Activated CD8-positive, alpha-beta memory T cell treated with anti-CD3 and anti-CD28 coated beads, Interleukin-2, amount 50 U/mL, for 1 hour (primary cell): ENCODE results near the gene RPS29.

ENCODE experiments used
- DNase-seq: peaks from one replicate; pipeline ENCODE4 v3.0.0-alpha.2; 2020; ENCODE audit errors: extremely low read depth

Gene RPS29

DNA sequence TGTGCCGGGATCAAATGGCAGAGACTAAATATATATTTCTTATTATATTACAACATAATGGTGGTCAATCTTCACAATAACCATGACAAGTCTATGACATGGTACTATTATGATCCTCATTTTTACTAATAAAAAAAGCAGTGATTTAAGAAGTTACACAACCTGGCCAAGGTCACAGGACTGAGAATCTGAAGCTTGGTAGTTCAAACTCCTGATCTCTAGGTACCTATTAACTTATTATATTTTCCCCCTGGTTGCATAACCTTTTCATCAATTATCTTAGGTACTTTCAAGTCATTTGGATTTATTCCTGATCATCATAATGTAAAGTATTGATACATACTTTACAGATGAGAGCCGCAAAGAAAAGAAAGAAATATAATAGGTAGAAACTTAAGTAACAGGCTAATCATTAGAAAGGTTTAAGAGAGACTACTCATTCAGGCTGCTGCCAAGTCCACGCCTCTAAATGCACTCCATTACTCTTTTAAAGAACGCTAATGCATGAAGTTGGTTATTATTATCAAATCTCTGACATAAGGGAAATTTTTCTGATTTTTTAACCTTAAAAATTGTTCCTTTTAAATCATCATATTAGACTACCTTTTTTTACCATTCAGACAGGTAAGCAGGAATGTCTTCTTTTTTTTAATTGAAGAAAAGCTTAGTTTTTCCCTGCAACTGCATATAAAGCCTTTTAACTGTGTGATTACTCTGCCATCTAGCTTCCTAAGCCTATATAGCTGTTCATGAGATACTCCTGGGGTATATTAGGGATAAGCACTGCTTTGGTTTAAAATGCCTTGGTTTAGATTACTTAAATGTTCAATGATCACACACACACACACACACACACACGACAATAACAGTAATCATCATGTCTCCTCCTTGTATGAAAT, 35.6 kb downstream of the RPS29 start:
- DNase-seq = no peak

DNA sequence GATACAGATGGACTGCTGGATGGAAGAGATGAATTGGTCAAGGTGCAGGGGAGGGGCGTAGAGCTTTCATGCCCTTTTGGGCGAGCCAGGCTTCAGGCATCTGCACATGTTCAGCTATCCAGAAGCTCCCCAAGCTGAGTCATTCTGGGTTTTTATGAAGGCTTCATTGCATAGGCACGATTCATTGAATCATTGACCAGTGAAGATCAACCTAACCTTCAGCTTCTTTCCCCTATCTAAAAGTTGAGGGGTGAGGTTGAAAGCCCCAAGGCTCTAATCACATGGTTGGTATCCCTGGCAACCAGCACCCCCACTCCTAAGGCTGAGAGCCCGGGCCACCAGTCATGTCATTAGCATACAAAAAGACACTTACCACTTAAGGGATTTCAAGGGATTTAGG, 36.3 kb downstream of the RPS29 start:
- no peak for DNase-seq

DNA sequence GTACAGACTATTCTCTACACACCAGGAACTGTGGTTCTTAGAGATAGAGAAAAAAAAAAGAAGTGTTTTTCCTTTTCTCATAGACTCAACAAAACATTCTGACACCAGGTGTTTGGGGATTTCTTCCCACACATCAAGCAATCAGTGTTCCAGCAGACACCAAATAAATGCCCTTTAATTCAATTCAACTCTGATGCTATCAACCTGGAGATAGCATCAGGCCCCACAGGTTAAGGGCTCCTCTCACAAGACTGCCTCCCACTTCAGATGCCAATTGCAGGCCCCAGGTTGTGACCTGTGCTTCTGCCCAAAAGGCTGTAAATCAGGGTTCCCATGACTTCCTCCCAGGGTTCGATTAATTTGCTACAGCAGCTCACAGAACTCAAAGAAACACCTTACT, 36.7 kb downstream of the RPS29 start:
- DNase-seq = no peak

DNA sequence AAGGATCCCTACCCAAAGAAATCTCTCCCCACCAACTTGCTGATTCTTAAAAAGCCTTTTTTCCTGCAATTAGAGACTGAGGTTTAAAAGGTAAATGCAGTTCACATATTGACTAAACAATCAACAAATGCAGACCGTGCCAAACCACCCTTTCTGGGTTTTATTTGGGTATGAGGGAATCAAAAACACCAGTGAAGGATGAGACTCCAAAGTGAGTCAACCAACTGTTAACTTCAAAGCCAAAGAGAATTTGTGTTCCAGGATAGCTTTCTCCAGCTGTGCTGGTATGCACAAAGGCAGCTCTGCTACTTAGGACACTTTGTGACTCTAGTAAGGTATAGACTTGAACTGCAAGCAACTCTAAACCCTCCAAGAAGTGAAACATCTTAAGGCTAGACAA, 39.4 kb downstream of the RPS29 start:
- DNase-seq = no peak

DNA sequence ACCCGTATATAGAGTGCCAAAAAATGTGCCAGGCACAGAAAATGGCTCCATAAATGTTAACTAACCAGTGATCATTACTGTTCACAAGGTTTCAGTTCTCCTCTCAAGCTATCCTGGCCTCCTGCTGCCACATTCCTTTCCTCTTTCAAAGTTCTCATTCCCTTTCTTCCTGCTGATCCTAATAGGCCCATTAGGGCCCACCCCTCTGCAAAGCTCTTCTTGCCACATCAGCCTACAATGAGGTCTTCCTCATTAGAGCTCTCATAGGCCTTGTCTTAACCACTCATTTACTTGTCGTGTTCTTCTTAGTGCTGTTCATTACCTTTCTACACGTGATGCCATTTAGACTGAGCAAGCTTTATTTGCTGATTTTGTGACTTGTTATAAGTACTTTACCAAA, 40.5 kb downstream of the RPS29 start:
- no peak for DNase-seq

DNA sequence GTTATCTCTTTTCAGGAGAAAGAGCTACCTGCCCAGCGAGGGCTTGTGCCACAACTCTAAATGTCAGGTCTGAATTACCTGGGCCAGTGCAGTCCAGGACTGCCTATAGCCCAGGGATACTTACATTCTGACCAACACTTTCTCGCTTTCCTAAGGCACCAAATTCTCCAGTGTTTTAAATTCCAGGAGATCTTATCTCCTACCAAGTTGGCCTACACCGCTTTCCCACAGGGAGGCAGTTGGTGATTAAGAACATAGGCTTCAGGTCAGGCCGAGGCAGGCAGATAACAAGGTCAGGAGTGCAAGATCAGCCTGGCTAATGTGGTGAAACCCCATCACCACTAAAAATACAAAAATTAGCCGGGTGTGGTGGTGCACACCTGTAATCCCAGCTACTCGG, 41.1 kb downstream of the RPS29 start:
- DNase-seq = no peak

DNA sequence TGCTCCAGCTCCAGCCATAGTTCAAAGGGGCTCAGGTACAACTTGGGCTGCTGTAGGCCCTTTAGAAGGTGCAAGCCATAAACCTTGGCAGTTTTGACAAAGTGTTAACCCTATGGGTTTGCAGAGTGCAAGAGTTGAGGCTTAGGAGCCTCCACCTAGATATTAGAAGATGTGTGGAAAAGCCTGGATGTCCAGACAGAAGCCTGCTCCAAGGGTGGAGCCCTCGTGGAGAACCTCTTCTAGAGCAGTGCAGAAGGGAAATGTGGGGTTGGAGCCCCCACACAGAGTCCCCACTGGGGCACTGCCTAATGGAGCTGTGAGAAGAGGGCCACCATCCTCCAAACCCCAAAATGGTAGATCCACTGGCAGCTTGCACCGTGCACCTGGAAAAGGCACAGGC, 45.1 kb downstream of the RPS29 start:
- no peak for DNase-seq

DNA sequence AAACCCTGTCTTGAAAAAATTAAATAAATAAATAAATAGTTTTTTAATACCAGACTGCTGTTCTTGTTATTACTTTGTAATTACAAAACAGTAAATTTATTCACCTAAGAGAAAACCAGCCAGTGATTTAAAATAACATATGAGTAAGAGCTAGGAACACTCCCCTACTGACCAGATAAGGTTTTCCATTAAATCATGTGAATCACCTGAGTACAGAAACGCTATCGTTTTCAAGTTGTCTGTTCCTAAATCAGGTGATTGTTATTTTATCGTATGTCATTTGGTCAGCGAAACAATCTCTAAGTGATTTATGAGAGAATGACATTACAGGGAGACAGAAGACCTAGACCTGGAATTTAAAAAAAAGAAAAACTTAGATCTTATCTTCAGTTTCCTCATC, 47.3 kb downstream of the RPS29 start:
- no peak for DNase-seq
